ENCODE measurements around the gene CREBBP.
"Not testable (repeated sequence)": the region's sequence is repeated elsewhere in the genome, so short reads cannot be mapped to it uniquely, and the experiment has no call there.

The CREBBP gene

DNA sequence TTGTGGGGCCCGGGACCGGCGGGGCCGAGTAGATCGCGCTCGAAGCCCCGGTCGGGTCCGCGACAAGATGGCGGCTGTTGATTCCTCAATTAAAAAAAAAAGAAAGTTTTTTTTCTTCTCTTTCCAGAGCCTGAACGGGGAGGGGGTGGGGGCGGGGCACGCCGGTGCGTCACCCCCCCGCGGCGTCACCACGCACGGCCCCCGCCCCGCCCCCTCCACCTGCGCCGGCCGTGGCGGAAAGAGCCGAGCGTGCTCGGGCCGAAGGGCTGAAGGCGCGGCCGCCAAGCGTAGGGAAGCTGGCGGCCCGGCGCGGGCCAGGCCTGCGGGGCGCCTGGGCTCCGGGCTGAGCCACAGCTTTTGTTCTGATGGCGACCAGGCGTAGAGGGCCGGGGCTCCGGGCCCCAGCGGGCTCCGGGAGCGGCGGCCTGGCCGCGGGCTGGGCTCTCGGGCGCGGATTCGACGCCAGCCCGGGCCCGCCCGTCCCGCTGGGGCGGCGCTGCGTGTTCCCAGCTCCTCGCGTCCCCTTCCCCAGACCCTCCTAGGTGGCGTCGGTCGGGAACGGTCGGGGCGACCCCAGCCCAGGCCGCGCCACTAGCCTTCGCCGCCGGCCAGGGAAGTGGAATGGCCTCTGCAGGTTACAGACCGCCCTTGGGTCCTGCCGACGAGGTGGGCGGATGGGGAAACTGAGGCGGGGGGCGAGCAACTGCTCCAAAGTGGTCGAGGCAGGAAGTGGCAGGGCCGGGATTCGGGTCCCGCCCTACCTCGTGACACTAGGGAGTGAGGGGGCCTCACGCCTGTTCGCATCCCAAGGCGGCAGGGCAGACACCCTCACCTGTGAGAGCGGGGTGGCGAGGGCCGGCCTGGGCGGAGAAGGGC lies at the start of gene CREBBP:
Gene CREBBP, minus strand, starts transcription at position 91 of the 876 bp plus-strand sequence. CDS start 797 bp downstream, outside the sequence.
- peak; percentile 96 for DNase-seq (ENCODE audit: low read depth, low spot score)

DNA sequence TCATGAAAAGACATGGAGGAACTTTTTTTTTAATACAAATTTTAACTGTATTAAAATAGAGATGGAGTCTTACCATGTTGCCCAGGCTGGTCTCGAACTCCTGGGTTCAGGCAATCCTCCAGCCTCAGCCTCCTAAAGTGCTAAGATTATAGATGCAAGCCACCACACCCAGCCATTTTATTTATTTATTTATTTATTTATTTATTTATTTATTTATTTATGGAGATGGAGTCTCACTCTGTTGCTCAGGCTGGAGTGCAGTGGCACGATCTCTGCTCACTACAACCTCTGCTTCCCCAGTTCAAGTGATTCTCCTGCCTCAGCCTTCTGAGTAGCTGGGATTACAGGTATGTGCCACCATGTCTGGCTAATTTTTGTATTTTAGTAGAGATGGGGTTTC lies 46.6 kb upstream of the CREBBP start:
- not testable (repeated sequence) for DNase-seq (ENCODE audit: low read depth, low spot score)

DNA sequence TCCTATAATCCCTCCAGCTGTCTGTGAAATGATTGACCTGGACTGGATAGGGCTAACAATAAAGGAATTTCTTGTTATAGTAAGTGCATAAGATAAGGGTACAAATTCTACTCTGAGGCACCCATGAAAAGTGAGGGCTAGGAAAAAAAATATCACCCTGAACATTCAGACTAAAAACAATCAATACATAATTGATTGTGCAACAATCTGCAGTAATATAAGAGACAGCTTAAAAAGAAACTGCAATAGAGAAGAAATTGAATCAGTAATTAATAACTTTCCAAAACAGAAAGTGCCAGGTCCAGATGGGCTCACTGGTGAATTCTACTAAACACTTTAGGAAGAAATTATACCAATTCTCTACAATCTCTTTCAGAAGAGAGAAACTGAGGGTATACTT lies 44.2 kb upstream of the CREBBP start:
- DNase-seq (ENCODE audit: low read depth, low spot score) = no peak

DNA sequence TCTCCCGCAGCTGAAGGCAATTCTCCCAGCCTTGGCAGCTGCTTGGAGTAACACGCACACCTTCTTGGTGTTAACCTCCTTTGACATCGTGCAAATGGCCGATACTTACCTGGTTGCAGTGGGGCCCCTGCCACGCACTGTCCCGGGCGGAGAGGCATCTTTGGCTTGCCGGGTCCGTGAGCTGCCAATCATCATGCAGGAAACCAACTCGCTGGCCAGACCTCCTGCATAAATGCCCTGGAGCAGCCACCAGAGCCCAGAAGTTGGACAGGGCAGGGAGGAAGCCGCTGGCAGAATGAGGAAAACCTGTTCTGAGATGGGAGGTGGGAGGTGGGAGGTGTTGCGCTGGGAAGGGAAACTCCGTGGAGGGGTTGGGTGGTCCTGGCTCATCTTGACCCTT lies 41.7 kb upstream of the CREBBP start:
- no peak for DNase-seq (ENCODE audit: low read depth, low spot score)

DNA sequence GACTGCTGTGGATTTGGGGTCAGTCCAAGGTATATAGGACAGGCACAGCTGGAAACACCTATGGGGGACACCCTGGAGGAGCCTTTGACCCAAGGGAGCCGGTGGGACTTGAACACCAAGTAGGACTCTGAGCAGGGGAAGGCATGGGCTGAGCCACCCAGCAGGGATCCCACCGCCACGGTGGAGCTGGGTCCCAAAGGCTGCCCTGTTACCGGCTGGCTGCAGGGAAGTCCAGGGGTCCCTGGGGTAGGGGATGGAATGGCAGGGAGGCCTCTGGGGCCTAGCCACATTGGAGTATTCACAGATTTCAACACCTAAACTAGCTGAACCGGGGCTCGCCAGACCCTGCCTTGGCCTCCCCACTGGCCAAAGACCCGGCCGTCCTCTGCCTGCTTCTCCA lies 39.7 kb upstream of the CREBBP start:
- no peak for DNase-seq (ENCODE audit: low read depth, low spot score)

DNA sequence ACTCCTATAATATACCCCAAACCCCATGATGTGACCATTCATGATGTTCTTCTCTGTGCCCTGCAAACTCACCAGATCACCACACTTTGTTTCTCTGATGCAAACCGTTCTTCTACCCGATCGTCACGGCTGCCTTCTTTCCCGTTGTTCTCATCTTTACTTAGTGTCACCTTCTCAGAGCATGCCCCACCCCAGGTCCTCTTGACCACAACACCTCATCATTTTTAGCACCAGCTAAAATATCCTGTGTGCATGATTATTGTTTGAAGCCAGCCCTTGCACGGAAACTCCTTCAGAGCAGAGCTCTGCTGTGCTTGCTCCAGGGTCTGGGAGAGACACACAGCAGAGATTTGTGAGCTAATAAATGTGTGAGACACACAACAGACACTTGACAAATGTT lies 38.9 kb upstream of the CREBBP start:
- no peak for DNase-seq (ENCODE audit: low read depth, low spot score)

DNA sequence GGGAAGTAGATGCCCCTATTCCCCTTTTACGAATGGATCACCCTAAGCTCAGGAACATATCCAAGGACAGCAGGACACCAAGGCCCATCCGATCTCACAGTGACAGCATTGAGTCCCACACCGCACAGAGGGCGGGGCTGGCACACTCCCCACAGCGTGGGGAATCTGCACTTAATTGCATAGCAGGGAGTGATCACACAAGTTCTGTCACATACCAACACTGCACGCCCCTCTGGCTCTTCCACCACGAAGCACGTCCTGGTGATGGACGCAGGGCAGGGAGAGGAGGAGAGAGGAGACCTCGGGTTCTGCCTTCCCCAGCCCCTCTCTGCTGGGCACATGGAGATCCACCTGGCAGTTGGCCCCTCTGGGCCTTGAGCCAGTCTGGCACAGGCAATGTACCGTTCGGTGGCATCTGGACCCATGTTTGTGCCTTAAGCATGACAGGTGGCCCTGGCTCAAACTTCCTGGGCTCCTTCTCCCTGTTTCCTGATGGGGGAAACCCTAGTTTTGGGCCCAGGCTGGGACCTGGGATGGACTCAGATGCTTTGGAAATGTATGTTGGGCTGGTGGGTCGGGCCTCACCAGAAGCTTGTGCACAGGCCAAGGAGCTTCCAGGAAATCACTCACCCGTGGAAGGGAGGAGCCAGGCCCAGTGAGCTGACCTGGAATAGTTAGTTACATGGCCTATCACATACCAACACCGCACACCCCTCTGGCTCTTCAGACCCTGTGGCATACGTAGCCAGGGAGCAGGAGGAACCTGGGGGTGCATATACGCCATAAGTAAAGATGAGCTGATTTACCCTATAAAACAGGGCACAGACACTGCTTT lies 35.1 kb upstream of the CREBBP start:
- DNase-seq (ENCODE audit: low read depth, low spot score) = no peak

DNA sequence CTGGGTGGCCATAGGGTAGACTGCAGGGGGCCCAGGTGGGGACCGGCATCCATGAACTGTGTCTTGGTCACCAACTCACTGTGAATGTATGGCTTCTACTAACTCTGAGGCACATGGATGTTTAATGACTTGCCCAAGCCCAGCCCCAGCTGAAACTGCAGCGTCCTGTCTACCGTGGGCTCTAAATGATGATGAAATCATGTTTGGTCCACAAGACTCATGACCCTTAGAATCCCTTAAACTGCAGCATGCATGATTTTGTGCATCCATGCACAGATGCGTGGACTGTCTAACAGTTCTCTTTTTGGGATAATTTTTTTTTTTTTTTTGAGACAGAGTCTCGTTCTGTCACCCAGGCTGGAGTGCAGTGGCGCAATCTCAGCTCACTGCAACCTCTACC lies 32.4 kb upstream of the CREBBP start:
- DNase-seq (ENCODE audit: low read depth, low spot score) = no peak

DNA sequence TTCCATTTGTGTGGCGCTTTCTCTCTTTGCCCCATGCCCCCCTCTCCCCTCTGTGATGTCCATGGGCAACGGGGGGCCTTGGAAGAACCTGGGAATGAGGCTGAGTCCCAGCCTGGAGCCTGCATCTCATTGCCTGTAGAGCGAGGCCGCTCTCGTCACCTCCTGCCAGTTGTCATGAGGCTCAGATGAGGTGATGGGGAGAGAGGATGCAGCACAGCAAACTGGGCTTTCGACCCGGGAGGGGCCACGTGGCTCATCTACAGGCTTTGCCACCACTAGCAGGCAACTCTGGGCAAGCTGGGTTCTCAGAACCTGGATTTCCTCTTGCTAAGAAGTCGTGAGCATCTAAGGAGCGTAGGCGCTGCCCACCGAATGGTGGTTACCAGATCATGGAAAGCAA lies 31.9 kb upstream of the CREBBP start:
- no peak for DNase-seq (ENCODE audit: low read depth, low spot score)

DNA sequence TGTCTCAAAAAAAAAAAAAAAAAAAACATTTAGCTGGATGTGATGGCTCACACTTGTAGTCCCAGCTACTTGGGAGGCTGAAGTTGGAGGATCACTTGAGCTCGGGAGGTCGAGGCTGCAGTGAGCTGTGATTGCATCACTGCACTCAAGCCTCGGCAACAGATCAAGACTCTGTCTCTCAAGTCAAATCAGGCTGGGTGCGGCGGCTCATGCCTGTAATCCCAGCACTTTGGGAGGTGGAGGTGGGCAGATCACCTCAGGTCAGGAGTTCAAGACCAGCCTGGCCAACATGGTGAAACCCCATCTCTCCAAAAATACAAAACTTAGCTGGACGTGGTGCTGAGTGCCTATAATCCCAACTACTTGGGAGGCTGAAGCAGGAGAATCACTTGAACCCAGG lies 31.2 kb upstream of the CREBBP start:
- not testable (repeated sequence) for DNase-seq (ENCODE audit: low read depth, low spot score)

DNA sequence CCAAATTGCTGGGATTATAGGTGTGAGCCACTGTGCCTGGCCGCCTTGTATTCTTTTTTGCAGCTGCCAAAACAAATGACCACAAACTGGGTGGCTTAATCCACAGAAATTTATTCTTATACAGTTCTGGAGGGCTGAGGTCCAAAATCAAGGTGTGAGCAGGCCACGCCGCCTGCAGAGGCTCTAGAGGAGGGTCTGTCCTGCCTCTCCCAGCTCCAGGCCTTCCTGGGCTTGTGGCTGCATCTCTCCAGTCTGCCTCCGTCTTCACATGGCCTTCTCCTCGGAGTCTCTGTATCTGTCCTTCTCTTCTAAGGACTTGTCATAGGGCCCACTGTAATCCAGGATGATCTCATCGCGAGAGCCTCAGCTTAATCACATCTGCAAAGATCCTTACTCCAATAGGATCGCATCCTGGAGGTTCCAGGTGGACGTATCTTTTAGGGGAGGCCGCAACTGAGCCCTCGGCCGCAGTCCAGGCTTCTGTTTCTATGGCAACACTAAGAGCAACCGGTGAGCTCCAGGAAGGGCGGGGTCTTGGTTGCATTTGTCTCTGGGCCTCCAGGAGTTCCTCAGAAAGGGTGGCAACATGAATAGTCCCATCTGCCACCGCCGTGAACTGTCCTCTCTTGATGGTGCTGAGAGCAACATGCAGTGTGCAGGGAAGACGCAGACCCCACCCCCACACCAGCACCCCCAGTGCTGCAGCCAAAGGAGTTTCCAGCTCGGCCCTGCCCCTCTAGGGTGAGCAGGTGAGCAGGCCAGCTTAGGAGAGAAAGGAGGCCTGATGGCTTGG lies 29.5 kb upstream of the CREBBP start:
- DNase-seq (ENCODE audit: low read depth, low spot score) = no peak

DNA sequence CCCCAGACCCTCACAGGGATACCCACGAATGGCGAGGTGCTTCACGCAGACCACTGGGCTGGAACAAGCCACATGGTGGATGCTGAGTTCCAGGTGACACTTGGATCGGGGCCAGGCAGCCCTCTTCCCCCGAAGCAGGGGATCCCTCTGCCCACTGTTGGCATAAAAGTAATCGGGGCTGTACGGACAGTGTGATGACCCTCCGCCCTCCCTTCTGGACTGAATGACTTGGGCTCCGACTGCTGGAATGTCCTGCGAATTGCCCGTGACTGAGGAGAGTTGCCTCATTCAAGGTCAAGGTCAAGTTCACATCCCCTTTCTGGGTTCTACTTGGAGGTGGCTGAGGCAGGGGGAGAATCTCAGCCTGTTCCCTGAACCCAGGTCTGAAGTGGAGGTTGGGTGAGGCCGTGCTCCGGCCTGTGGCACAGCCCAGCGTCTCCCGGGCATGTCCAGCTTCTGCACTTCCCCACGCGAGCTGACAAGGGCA lies 28.5 kb upstream of the CREBBP start:
- no peak for DNase-seq (ENCODE audit: low read depth, low spot score)

DNA sequence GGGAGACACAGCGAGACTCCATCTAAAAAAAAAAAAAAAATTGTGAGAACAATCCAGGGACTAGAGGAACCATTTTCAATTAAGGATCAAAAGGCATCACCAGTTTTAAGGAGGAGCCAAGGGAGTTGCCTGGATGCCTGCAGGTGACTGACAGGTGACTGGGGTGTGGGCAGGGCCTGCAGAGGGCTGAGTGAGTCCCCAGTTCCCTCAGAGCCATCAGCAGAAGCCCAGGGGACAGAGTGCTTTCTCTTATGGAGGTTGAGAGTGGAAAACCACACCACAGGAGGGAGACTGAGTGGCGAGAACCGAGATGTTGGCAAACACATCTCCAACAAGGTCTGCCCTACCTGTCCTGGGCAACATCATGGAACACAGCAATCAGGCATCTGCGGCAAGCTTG lies 27.1 kb upstream of the CREBBP start:
- no peak for DNase-seq (ENCODE audit: low read depth, low spot score)

DNA sequence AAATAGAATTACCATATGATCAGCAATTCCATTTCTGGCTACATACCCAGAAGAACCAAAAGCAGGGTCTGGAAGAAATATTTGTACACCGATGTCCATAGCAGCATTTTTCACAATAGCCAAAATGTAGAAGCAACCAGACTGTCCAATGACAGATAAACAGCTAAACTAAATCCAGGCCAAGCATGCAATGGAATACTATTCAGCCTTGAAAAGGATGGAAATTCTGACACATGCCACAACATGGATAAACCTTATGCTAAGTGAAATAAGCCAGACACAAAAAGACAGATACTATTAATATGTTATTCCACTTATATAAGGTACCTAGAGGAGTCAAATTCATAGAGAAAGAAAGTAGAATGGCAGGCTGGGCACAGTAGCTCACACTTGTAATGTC lies 25.9 kb upstream of the CREBBP start:
- no peak for DNase-seq (ENCODE audit: low read depth, low spot score)

DNA sequence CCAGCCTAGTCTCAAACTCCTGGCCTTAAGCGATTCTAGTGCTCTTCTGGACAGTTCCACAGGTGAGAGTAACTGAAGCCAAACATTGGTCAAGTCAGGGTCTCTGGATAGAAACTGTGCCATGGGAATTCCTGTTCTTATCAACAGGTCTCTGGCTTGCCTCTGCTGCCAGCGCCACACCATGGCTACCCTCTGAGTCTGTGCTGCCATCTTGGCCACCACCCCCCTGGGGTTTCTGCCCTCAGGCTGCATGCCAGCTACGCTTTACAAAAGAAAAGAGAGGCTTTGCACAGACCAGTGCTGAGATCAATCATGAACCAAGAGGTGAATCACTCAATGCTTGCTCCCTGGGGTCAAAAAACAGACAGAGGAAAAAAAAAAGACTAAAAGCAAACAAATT lies 24.4 kb upstream of the CREBBP start:
- DNase-seq (ENCODE audit: low read depth, low spot score) = peak; percentile 19

DNA sequence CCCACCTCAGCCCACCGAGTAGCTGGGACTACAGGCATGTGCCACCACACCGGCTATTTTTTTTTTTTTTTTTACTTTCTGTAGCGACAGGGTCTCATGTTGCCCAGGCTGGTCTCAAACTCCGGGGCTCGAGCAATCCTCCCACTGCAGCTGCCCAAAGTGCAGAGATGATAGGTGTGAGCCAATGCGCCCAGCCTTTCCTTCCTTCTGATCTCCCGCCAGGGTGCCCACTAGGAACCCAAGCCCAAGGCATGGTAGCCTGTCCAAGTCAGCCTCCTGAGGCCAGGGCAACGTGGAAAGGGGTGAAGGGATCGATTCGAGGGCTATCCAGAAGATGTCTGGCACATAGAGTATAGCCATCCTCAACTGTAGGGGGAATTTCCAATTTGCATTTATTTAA lies 9.6 kb upstream of the CREBBP start:
- no peak for DNase-seq (ENCODE audit: low read depth, low spot score)

DNA sequence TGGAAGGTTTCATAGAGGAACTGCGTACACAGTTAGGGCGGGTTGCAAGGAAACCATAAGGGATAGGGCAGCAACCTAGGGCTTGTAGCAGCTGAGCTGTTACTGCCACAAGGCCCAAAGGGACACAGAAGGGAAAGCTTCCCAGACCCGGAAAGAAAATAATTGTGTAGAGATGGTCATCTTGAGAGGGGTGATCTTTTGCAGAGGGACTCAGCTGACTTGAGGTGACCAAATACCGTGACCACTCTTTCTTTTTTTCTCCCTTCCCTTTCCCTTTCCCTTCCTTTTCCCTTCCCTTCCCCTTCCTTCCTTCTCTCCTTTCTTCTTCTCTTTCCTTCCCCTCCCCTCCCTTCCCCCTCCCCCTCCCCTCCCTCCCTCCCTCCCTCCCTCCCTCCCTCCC lies 8.5 kb upstream of the CREBBP start:
- no peak for DNase-seq (ENCODE audit: low read depth, low spot score)

DNA sequence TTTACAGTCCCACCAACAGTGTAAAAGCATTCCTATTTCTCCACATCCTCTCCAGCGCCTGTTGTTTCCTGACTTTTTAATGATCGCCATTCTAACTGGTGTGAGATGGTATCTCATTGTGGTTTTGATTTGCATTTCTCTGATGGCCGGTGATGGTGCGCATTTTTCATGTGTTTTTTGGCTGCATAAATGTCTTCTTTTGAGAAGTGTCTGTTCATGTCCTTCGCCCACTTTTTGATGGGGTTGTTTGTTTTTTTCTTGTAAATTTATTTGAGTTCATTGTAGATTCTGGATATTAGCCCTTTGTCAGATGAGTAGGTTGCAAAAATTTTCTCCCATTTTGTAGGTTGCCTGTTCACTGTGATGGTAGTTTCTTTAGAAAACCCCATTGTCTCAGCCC lies 5.5 kb upstream of the CREBBP start:
- DNase-seq (ENCODE audit: low read depth, low spot score) = not testable (repeated sequence)

DNA sequence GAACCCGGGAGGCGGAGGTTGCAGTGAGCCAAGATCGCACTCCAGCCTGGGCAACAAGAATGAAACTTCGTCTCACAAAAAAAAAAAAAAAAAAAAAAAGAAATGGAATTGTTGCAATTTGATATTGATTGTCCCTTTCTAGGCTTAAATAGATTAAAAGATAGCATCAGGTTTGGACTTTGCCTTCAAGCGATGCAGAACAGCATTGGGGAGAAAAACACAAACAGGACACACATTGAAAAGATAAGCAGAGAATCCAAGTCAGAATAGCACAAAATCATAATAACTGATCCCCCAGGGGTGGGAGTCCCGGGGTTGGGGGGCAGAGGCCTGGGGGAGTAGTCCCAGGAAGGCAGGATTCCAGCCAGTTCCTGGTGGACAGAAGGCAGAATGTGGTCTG lies 3.9 kb upstream of the CREBBP start:
- DNase-seq (ENCODE audit: low read depth, low spot score) = no peak

DNA sequence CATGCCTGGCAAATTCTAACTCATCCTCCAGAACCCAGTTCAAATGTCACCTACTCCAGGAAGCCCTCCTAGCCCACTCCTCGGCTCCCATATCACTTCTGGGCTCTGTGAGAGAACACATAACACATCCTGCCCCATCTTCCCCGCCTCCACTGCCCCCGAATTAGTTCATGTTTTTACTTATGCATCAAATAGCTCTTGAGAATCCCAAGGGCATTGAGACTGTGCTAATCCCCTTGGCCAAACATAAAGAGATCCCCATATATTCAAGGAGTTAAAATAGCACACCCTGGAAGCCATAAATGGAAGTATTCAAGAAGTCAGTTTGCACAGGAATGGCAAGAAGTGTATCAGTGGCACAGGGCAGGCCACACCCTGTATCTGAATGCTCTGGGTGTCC lies 2.0 kb upstream of the CREBBP start:
- DNase-seq (ENCODE audit: low read depth, low spot score) = no peak

DNA sequence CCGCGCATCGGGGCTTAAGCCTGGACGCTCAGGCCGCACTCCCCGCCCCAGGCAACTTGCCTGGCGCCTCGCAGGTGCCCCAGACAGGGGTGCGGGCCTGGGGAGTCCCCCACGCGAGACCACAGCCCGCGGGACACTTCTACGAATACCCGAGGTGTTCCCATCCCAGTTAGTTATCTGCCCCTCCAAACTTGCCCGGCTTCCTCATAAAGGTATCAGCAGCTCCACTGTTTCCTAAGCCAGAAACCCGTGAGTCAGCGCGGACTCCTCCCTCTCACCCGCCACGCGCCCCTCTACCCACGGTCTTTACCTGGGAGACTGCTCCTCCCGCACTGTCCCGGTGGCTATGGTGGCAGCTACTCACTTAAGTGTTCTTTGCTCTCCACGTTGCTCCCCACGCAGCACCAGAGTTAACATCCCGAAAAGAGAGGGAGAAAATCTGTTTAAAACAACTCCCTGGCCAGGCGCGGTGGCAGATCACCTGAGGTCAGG lies 1.0 kb upstream of the CREBBP start:
- DNase-seq (ENCODE audit: low read depth, low spot score) = no peak

Data from astrocyte of the hippocampus (primary cell).